ENCODE data around the gene PCSK5. TPM values are rescaled to one million over a fixed set of nuclear protein-coding genes. Genes with fewer than 3 reads are reported as not detected.

The PCSK5 gene
- total RNA-seq, 6 experiments from 2014 or later = 1.4 to 5.8 (median 3.5) TPM

GRCh38 chr9:76188286-76188685, 297.8 kb downstream of the PCSK5 start:
- TF ChIP-seq CTCF (IDR thresholded peaks at IDR 0.05) = no peak
- H3K4me1 ChIP-seq = no peaks in the 10 kb centered on the region
- no peaks in the 10 kb centered on the region for H3K36me3 ChIP-seq
- intact Hi-C loops (cut with DNase I) = no loop called here
- no peaks in the 10 kb centered on the region for H3K9me3 ChIP-seq
- H3K4me3 ChIP-seq = no peak overlapping the region
- H3K27me3 ChIP-seq = no peaks in the 10 kb centered on the region
- H3K27ac ChIP-seq = no peak overlapping the region
- no peak for ATAC-seq
- 86% methylated on average over 10 of the region's 11 CpGs for WGBS (ENCODE audit: insufficient coverage, low coverage, low lambda C conversion rate, missing lambda C conversion rate)
- no peak for DNase-seq

GRCh38 chr9:76188905-76189304, 298.4 kb downstream of the PCSK5 start:
- intact Hi-C loops (cut with DNase I) = no loop called here
- TF ChIP-seq POLR2A (IDR thresholded peaks at IDR 0.05) (no peak), CTCF (IDR thresholded peaks at IDR 0.05) (no peak)
- no peak overlapping the region for H3K4me3 ChIP-seq
- WGBS (ENCODE audit: insufficient coverage, low coverage, low lambda C conversion rate, missing lambda C conversion rate) = 74% methylated on average over 3 of the region's 3 CpGs
- ATAC-seq (no peak), DNase-seq (no peak)
- no peak overlapping the region for H3K27ac ChIP-seq
- H3K4me1 ChIP-seq = no peaks in the 10 kb centered on the region
- H3K27me3 ChIP-seq = no peaks in the 10 kb centered on the region
- H3K36me3 ChIP-seq = no peaks in the 10 kb centered on the region
- H3K9me3 ChIP-seq = no peaks in the 10 kb centered on the region

GRCh38 chr9:76191493-76191892, 301.0 kb downstream of the PCSK5 start:
- Histone ChIP-seq H3K36me3 (no peaks in the 10 kb centered on the region), H3K4me1 (no peaks in the 10 kb centered on the region), H3K27ac (no peak overlapping the region), H3K9me3 (no peaks in the 10 kb centered on the region), H3K4me3 (no peak overlapping the region), H3K27me3 (no peaks in the 10 kb centered on the region)
- TF ChIP-seq CTCF (IDR thresholded peaks at IDR 0.05) (no peak), POLR2A (IDR thresholded peaks at IDR 0.05) (no peak)
- intact Hi-C loops (cut with DNase I) = no loop called here
- no peak for DNase-seq
- WGBS (ENCODE audit: insufficient coverage, low coverage, low lambda C conversion rate, missing lambda C conversion rate) = 82% methylated on average over 4 of the region's 5 CpGs
- no peak for ATAC-seq

- Histone ChIP-seq H3K27me3 (no peaks in the 10 kb centered on the region), H3K4me1 (no peaks in the 10 kb centered on the region), H3K27ac (no peak overlapping the region), H3K36me3 (no peaks in the 10 kb centered on the region), H3K4me3 (no peak overlapping the region), H3K9me3 (no peaks in the 10 kb centered on the region)
- no peak for TF ChIP-seq CTCF (IDR thresholded peaks at IDR 0.05)
- TF ChIP-seq POLR2A (IDR thresholded peaks at IDR 0.05) = no peak
- ATAC-seq = no peak
- DNase-seq = no peak
- WGBS (ENCODE audit: insufficient coverage, low coverage, low lambda C conversion rate, missing lambda C conversion rate) = 97% methylated on average over 3 of the region's 3 CpGs
- intact Hi-C loops (cut with DNase I) = no loop called here
These were observed 301.5 kb downstream of the PCSK5 start for GRCh38 chr9:76192013-76192412.

GRCh38 chr9:76194896-76195295, 304.4 kb downstream of the PCSK5 start:
- ATAC-seq (no peak), DNase-seq (no peak)
- WGBS (ENCODE audit: insufficient coverage, low coverage, low lambda C conversion rate, missing lambda C conversion rate) = 92% methylated on average over 3 of the region's 3 CpGs
- Histone ChIP-seq H3K9me3 (no peaks in the 10 kb centered on the region), H3K4me3 (no peak overlapping the region), H3K36me3 (no peaks in the 10 kb centered on the region), H3K27ac (no peak overlapping the region), H3K27me3 (no peaks in the 10 kb centered on the region), H3K4me1 (no peaks in the 10 kb centered on the region)
- TF ChIP-seq CTCF (IDR thresholded peaks at IDR 0.05) (no peak), POLR2A (IDR thresholded peaks at IDR 0.05) (no peak)
- intact Hi-C loops (cut with DNase I) = no loop called here

Measured in right lobe of liver (tissue), 6 donors.